Activated CD4-positive, alpha-beta T cell treated with anti-CD3 and anti-CD28 coated beads, Interleukin-2, amount 50 U/mL, for 24 hours (primary cell): Measurements from ENCODE around the gene YIPF5.

Experiments
- DNase-seq, 2 donors: peaks; one replicate each; pipeline ENCODE4 v3.0.0-alpha.2; 2020; ENCODE audit warnings: low read depth in 1 of 2, low spot score in 1 of 2

Gene YIPF5

GRCh38 chr5:144126707-144127106 lies 43.8 kb downstream of the YIPF5 start:
- no peak for DNase-seq

- DNase-seq: no peak
Observed at GRCh38 chr5:144125163-144125726, 45.2 kb downstream of the YIPF5 start.

DNA sequence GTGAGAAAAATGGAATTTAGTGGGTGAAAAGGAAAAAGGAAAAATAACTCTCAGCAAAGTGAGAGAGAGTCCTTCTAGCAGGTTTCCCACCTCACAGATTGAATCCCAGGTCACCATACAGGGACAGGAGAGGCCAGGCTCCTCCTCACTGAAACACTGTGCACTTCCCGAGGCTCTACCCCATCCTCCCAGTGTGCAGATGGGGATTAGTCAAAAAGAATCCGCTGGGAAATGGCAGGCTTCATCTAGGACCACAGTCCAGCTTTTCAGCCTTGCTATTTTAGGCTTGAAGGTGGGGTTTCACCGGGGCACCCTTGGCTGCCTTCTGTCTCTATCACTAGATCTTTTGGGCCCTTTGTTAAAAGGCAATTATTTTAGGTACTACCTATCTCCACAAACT lies 47.8 kb downstream of the YIPF5 start:
- DNase-seq: no peak

DNA sequence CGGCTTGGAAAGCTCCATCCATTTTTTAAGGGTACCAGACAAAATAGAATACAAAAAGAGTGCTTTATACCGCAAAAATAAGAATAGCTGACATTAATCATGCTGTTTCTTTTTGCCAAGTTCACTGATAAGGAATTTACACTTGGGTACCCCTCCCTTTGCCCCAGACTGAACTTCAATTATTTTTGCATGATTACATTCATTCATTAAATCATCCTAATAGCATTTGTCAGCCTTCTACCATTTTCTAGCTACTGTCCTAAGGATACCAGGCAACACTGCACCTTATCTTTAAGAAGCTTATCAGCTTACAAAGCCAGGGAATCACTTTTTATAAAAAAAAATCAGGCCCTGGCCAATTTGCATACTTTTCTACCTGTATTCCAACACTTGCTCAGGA lies 48.4 kb downstream of the YIPF5 start:
- no peak for DNase-seq

DNA sequence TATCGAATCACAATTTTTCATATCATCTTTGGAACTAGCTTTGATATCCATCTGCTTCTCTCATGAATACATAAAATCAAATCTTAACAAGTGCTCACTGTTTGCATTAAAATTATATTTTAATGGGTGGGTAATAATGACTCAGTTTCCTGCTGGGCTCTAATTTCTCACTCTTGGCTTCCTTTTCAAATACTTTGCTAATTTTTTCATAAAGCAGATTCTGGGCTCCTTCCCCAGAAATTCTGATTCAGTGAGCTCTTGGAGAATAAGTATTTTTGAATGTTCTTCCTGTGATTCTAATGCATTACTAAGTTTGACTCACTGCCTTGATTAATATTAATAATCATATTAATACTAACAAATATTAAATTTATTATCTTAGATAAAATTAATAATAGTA lies 48.9 kb downstream of the YIPF5 start:
- DNase-seq: no peak

- DNase-seq: no peak
Observed at GRCh38 chr5:144120661-144121180, 49.7 kb downstream of the YIPF5 start.

DNA sequence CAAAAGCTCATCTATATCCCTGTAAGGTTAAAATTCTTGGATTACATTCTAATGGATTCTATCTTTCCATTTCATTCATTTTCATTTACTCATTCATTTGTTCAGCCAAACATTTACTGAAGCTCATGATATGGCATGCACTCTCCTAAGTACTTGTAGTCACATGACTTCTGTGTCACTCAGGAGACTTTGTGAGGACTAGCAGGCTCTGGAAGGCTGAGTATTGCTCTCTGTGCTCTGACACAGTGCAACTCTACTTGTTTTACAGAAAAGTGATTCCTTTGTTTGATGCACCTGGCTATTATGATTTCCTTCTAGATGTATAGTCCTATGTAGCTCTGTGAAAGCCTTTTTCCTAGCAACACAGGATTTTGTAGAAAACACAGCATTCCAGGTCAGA lies 53.0 kb downstream of the YIPF5 start:
- DNase-seq: no peak

- no peak for DNase-seq
Observed at GRCh38 chr5:144114571-144114970, 55.9 kb downstream of the YIPF5 start.
